ENCODE data around the gene SLC22A9.

The SLC22A9 gene

DNA sequence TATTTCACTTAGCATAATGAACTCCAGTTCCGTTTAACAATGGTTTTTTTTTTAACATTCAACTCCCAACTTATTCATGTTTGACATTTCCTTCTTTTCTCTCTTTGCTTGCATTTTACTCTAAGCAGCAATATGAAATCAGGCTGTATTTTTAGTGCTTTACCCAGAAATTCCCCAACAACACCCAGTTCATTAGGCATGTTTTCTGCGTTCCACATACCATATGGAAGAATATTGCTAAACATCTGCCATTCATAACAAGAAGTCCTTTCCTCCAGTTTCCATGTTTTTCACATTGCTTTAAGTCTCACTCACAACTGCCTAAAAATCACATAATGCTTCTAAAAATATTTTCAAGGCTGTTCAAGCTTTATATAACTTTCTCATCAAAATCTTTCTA lies 75.5 kb downstream of the SLC22A9 start:
- DNase-seq, result no peak

DNA sequence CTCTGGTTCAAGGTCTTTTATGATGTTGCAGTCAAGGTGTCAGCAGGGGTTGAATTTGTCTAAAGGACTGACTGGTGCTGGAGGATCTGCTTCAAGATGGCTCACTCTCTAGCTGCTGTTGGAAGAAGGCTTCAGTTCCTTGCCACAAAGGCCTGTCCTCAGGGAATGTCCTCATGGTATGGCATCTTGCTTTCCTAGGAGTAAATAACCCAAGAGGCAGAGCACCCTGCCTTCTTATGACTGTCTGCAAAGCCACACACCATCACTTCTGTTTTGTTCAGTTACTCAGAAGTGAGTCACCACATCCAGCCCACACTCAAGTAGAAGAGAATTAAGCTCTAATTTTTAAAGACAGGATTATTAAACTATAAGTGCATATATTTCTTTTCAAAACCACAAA lies 76.1 kb downstream of the SLC22A9 start:
- no peak for DNase-seq

DNA sequence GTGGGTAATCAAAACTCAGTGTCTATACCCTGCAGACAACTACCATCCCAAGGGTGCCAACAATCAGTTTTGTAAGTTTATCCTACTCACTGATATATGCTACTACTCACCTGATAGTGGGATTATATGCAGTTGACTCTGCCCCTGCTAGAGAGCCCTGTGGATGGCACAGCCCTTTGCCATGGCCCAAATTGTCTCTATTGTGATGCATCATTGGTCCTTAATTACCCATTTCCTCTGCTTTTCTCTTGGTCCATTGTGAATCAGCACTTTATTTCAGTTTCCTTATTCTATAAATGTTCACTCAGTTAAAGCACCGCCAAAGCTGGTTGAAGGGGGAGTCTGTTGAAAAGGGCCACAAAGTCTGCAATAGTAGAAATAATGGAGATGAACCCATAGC lies 79.1 kb downstream of the SLC22A9 start:
- no peak for DNase-seq

DNA sequence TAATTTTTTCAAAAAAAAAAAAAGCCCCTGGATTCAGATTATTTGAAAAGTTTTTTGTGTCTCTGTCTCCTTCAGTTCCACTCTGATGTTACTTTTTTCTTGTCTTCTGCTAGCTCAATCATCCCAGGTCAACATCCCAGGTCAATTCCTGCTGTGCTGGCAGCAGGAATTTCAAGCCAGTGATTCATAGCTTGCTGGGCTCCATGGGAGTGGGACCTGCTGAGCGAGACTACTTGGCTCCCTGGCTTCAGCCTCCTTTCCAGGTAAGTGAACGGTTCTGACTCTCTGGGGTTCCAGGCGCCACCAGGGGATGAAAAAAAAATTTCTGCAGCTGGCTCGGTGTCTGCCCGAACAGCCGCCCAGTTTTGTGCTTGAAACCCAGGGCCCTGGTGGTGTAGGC lies 90.0 kb downstream of the SLC22A9 start:
- DNase-seq, result no peak

Measured in femur (tissue), 1 donor.